B cell (primary cell): ENCODE measurements around the gene BOK. TPM values are rescaled to one million over a fixed set of nuclear protein-coding genes. Genes with fewer than 3 reads are reported as not detected.

Source experiments
- ATAC-seq: fragments of 200-7000 bp; cut with Tn5 transposase; one replicate; pipeline ENCODE4 v1.10.0; 2021; ENCODE audit warnings: low read depth, mild to moderate bottlenecking, moderate number of reproducible peaks, moderate library complexity
- CTCF ChIA-PET: fragments of 350-600 bp; sonication (Branson Sonifier 250); formaldehyde crosslinking; loops from one replicate; lab custom pipeline; 2021; ENCODE audit warnings: antibody characterized with exemption, inconsistent platforms; lab: Charles Lee
- POLR2A ChIA-PET: fragments of 350-600 bp; sonication (Branson Sonifier 250); formaldehyde crosslinking; loops from one replicate; lab custom pipeline; 2021; ENCODE audit warnings: antibody characterized with exemption; lab: Charles Lee
- DNase-seq: peaks from one replicate; pipeline ENCODE4 v3.0.0; 2013
- H2AFZ ChIP-seq: 2 replicates; pipeline ENCODE4 v1.6.1; 2012; ENCODE audit warnings: mild to moderate bottlenecking, low read depth, low read length; ENCODE audit not compliant: insufficient read depth, poor library complexity, severe bottlenecking
- H3K27ac ChIP-seq, 2 donors: 1 replicate in 1 of 2; 2 replicates in 1 of 2; pipeline ENCODE4 v1.5.1; 2012 to 2013; ENCODE audit warnings: low read length in 2 of 2, mild to moderate bottlenecking in 2 of 2, moderate library complexity in 1 of 2
- H3K27me3 ChIP-seq, 4 experiments: fragments of 200-600 bp in 1 of 4; sonication (generic) in 1 of 4; replicated peaks in 1 of 4; 1 replicate in 2 of 4; 2 replicates in 2 of 4; pipeline versions ENCODE4 v1.6.1 to v1.7.0; 2013 to 2016; ENCODE audit warnings: low read length in 3 of 4, mild to moderate bottlenecking in 2 of 4, mixed read lengths in 1 of 4, moderate library complexity in 1 of 4; ENCODE audit not compliant: insufficient read depth in 4 of 4, control insufficient read depth in 3 of 4; ENCODE audit errors: control extremely low read depth in 1 of 4
- H3K36me3 ChIP-seq, 2 experiments: replicated peaks in 1 of 2; 1 replicate in 1 of 2; 2 replicates in 1 of 2; pipeline versions ENCODE4 v1.6.1 to v1.7.1; 2013; ENCODE audit warnings: low read length in 1 of 2; ENCODE audit not compliant: insufficient read depth in 2 of 2, control insufficient read depth in 1 of 2; ENCODE audit errors: control extremely low read depth in 1 of 2, extremely low read depth in 1 of 2
- H3K4me1 ChIP-seq, 2 donors: fragments of 200-600 bp in 1 of 2; sonication (generic) in 1 of 2; 1 replicate in 1 of 2; 2 replicates in 1 of 2; pipeline versions ENCODE4 v1.5.1 to v1.6.1; 2013 to 2017; ENCODE audit warnings: low read length in 2 of 2; ENCODE audit not compliant: control insufficient read depth in 2 of 2, insufficient read depth in 2 of 2
- H3K4me2 ChIP-seq: replicated peaks from 2 replicates; pipeline ENCODE3; 2012; ENCODE audit warnings: mild to moderate bottlenecking, low read depth, low read length; ENCODE audit not compliant: poor library complexity, severe bottlenecking
- H3K4me3 ChIP-seq, 5 experiments: fragments of 200-600 bp in 1 of 5; sonication (generic) in 1 of 5; 1 replicate in 3 of 5; 2 replicates in 2 of 5; pipeline versions ENCODE4 v1.5.1 to v1.7.0; 2011 to 2016; ENCODE audit warnings: low read length in 4 of 5, mild to moderate bottlenecking in 4 of 5, low read depth in 2 of 5, control low read depth in 1 of 5, moderate library complexity in 1 of 5; ENCODE audit not compliant: insufficient read depth in 1 of 5; ENCODE audit errors: control extremely low read depth in 1 of 5, extremely low read depth in 1 of 5
- H3K79me2 ChIP-seq: fragments of 200-600 bp; sonication (generic); one replicate; pipeline ENCODE4 v1.6.0; 2016; ENCODE audit warnings: low read length; ENCODE audit not compliant: control insufficient read depth, insufficient read depth
- H3K9ac ChIP-seq: fragments of 200-600 bp; sonication (generic); 2 replicates; pipeline ENCODE4 v1.6.1; 2017; ENCODE audit warnings: mild to moderate bottlenecking, low read length, moderate library complexity
- H3K9me3 ChIP-seq, 3 donors: one replicate each; pipeline versions ENCODE4 v1.6.1 to v1.7.1; 2013; ENCODE audit warnings: low read length in 2 of 3; ENCODE audit not compliant: control insufficient read depth in 2 of 3, insufficient read depth in 1 of 3; ENCODE audit errors: control extremely low read depth in 1 of 3
- H4K20me1 ChIP-seq: 2 replicates; pipeline ENCODE4 v1.6.0; 2012; ENCODE audit warnings: mild to moderate bottlenecking, low read length; ENCODE audit not compliant: insufficient read depth, control insufficient read depth, poor library complexity, severe bottlenecking
- H3K27ac Mint-ChIP-seq: one replicate; pipeline ENCODE4 v1.8.0; 2021; ENCODE audit warnings: mixed read lengths
- H3K27me3 Mint-ChIP-seq: one replicate; pipeline ENCODE4 v1.8.0; 2021; ENCODE audit warnings: mixed read lengths
- H3K4me1 Mint-ChIP-seq: one replicate; pipeline ENCODE4 v1.8.0; 2021; ENCODE audit warnings: mixed read lengths
- H3K4me3 Mint-ChIP-seq: one replicate; pipeline ENCODE4 v1.8.0; 2021; ENCODE audit warnings: mixed read lengths
- H3K9me3 Mint-ChIP-seq: one replicate; pipeline ENCODE4 v1.8.0; 2022; ENCODE audit warnings: mixed read lengths; ENCODE audit not compliant: insufficient read depth
- CTCF ChIP-seq: fragments of 200-600 bp; IDR thresholded peaks from one replicate; pipeline ENCODE4 v1.8.0; 2022; ENCODE audit warnings: antibody characterized with exemption, mild to moderate bottlenecking
- EZH2 ChIP-seq: IDR thresholded peaks from 2 replicates; pipeline ENCODE4 v1.6.1; 2012; ENCODE audit warnings: borderline replicate concordance, low read depth, mild to moderate bottlenecking, moderate library complexity, low read length; ENCODE audit not compliant: insufficient read depth, poor library complexity, severe bottlenecking
- WGBS: methylation state at CpG from one replicate; pipeline ENCODE4 v1.1.5; 2013; ENCODE audit warnings: missing lambda C conversion rate; ENCODE audit not compliant: insufficient coverage; 5-methylcytosine and 5-hydroxymethylcytosine counted together
- intact Hi-C: fragments of 100-400 bp; cut with micrococcal nuclease; formaldehyde crosslinking; loops from one replicate; pipeline ENCODE4 v1.10.0; 2022
- polyA plus RNA-seq: library from polyadenylated mRNA; depleted of rRNA; stranded (reverse); fragments of >200 nt; gene quantifications from 2 replicates; pipeline ENCODE4 v1.2.3, GENCODE V29; 2012
- total RNA-seq, 2 donors: library from RNA; stranded (reverse); fragments of 120-200 nt in 1 of 2; gene quantifications; 1 replicate in 1 of 2; 2 replicates in 1 of 2; pipeline versions ENCODE4 v1.2.3 to v1.2.4, GENCODE V29; 2013 to 2022

Gene BOK
- total and polyA plus RNA-seq, 2 donors (not counting 1 experiment from before 2014, with no cell fraction given), result 0.10 to 0.22 TPM

GRCh38 chr2:241519669-241520068, 38.9 kb upstream of the BOK start:
- ChIA-PET CTCF (no interaction called here), POLR2A (no interaction called here)
- ATAC-seq (no peak), DNase-seq (no peak)
- Histone ChIP-seq H3K36me3 (no peaks in the 10 kb centered on the region), H3K9ac (no peak overlapping the region), H4K20me1 (no peaks in the 10 kb centered on the region), H3K9me3 (no peaks in the 10 kb centered on the region), H3K27ac (no peak overlapping the region), H3K4me3 (no peak overlapping the region), H2AFZ (no peak overlapping the region), H3K4me1 (no peaks in the 10 kb centered on the region), H3K79me2 (no peaks in the 10 kb centered on the region), H3K4me2 (no peak overlapping the region), H3K27me3 (peaks cover 0 to 19% (median 6%) of the 10 kb centered on the region in 4 experiments)
- intact Hi-C loops, result no loop called here
- H3K4me1 Mint-ChIP-seq, result peaks cover 3% of the 10 kb centered on the region
- TF ChIP-seq CTCF, result no peak
- TF ChIP-seq EZH2, result no peak
- H3K4me3 Mint-ChIP-seq, result no peak overlapping the region
- no peaks in the 10 kb centered on the region for H3K9me3 Mint-ChIP-seq
- H3K27me3 Mint-ChIP-seq, result peaks cover 8% of the 10 kb centered on the region
- 83% methylated on average over 8 of the region's 11 CpGs for WGBS
- no peak overlapping the region for H3K27ac Mint-ChIP-seq

- ATAC-seq, result no peak
- POLR2A ChIA-PET, result interaction anchor here (0.9 kb wide), 1 partner anchor 11 kb away, joined by 3 read pairs; no protein-coding TSS in a partner anchor
- intact Hi-C loops, result no loop called here
- Mint-ChIP-seq H3K4me1 (no peaks in the 10 kb centered on the region), H3K4me3 (no peak overlapping the region), H3K27me3 (peaks cover 8% of the 10 kb centered on the region), H3K9me3 (peaks cover 5% of the 10 kb centered on the region), H3K27ac (no peak overlapping the region)
- Histone ChIP-seq H3K4me1 (no peaks in the 10 kb centered on the region), H3K4me2 (no peak overlapping the region), H3K36me3 (no peaks in the 10 kb centered on the region), H3K27ac (no peak overlapping the region), H3K4me3 (no peak overlapping the region), H3K9ac (no peak overlapping the region), H3K9me3 (peaks cover 0 to 12% (median 0%) of the 10 kb centered on the region in 3 donors), H3K79me2 (no peaks in the 10 kb centered on the region), H4K20me1 (no peaks in the 10 kb centered on the region), H3K27me3 (peaks cover 0 to 19% (median 6%) of the 10 kb centered on the region in 4 experiments), H2AFZ (no peak overlapping the region)
- TF ChIP-seq EZH2 (no peak), CTCF (no peak)
- no peak for DNase-seq
- WGBS, result no CpG with 5 or more reads among the region's 5 CpGs
- CTCF ChIA-PET, result no interaction called here
These were observed 36.1 kb upstream of the BOK start for GRCh38 chr2:241522477-241522876.
